Endothelial cell of umbilical vein (primary cell): ENCODE data around the gene CHURC1. TPM values are rescaled to one million over a fixed set of nuclear protein-coding genes. Genes with fewer than 3 reads are reported as not detected.

Experiments used
- BruUV-seq: library from RNA; stranded (reverse); fragments of 400-500 nt; replicated peaks from 2 replicates; lab custom pipeline; 2021; lab: Mats Ljungman, UMichigan
- CTCF ChIA-PET: fragments of 300-600, 350-600 bp; sonication (Branson Sonifier 250); formaldehyde crosslinking; loops from one replicate; lab custom pipeline; 2021; ENCODE audit warnings: antibody characterized with exemption, inconsistent platforms; lab: Charles Lee
- POLR2A ChIA-PET: fragments of 300-600, 350-600 bp; sonication (Branson Sonifier 250); formaldehyde crosslinking; loops from one replicate; lab custom pipeline; 2021; ENCODE audit warnings: antibody characterized with exemption, inconsistent platforms; lab: Charles Lee
- DNase-seq: peaks from one replicate; pipeline ENCODE4 v3.0.0-alpha.2; 2011; ENCODE audit warnings: low read depth, low spot score
- FAIRE-seq: peaks from 2 replicates; lab custom pipeline; 2011; peaks lifted over from hg19 to GRCh38; lab: Jason Lieb, UNC
- H2AFZ ChIP-seq: 2 replicates; pipeline ENCODE4 v1.6.0; 2012; ENCODE audit warnings: low read depth, low read length, control low read depth, inconsistent platforms
- H3K27ac ChIP-seq: 2 replicates; pipeline ENCODE4 v1.5.1; 2011; ENCODE audit warnings: low read depth, mild to moderate bottlenecking, control low read depth, low read length, moderate library complexity; ENCODE audit not compliant: insufficient read depth
- H3K27me3 ChIP-seq, 2 experiments: 2 replicates each; pipeline versions ENCODE4 v1.6.0 to v1.6.1; 2011; ENCODE audit warnings: low read length in 2 of 2, mixed read lengths in 1 of 2; ENCODE audit not compliant: control insufficient read depth in 2 of 2, insufficient read depth in 2 of 2
- H3K36me3 ChIP-seq, 2 experiments: 2 replicates in 1 of 2; 3 replicates in 1 of 2; pipeline ENCODE4 v1.5.1; 2011; ENCODE audit warnings: low read length in 2 of 2, mild to moderate bottlenecking in 1 of 2, moderate library complexity in 1 of 2; ENCODE audit not compliant: control insufficient read depth in 2 of 2, insufficient read depth in 2 of 2; ENCODE audit errors: extremely low read depth in 1 of 2
- H3K4me1 ChIP-seq: 3 replicates; pipeline ENCODE4 v1.5.1; 2011; ENCODE audit warnings: mild to moderate bottlenecking, low read length; ENCODE audit not compliant: control insufficient read depth, insufficient read depth; ENCODE audit errors: extremely low read depth
- H3K4me2 ChIP-seq: 2 replicates; pipeline ENCODE4 v1.6.1; 2011; ENCODE audit warnings: low read length, control low read depth, mixed read lengths; ENCODE audit not compliant: insufficient read depth
- H3K4me3 ChIP-seq, 3 experiments: fragments of 200-600 bp in 1 of 3; sonication (generic), shearing (Covaris generic) in 1 of 3; replicated peaks in 1 of 3; 2 replicates each; pipeline ENCODE4 v1.5.1; 2011 to 2016; ENCODE audit warnings: control low read depth in 3 of 3, low read length in 3 of 3, mild to moderate bottlenecking in 2 of 3, inconsistent platforms in 1 of 3, low read depth in 1 of 3, moderate library complexity in 1 of 3; ENCODE audit not compliant: insufficient read depth in 1 of 3
- H3K79me2 ChIP-seq: 2 replicates; pipeline ENCODE4 v1.6.0; 2012; ENCODE audit warnings: low read length, inconsistent platforms; ENCODE audit not compliant: control insufficient read depth, insufficient read depth
- H3K9ac ChIP-seq: replicated peaks from 2 replicates; pipeline ENCODE3; 2011; ENCODE audit warnings: low read length, control low read depth; ENCODE audit not compliant: insufficient read depth; ENCODE audit errors: extremely low read depth
- H3K9me1 ChIP-seq: replicated peaks from 3 replicates; pipeline ENCODE4 v1.6.0; 2011; ENCODE audit warnings: mild to moderate bottlenecking, low read length; ENCODE audit not compliant: control insufficient read depth, insufficient read depth; ENCODE audit errors: extremely low read depth
- H3K9me3 ChIP-seq: replicated peaks from 2 replicates; pipeline ENCODE4 v1.5.1; 2012; ENCODE audit warnings: low read length, inconsistent platforms; ENCODE audit not compliant: control insufficient read depth, insufficient read depth
- H4K20me1 ChIP-seq: replicated peaks from 2 replicates; pipeline ENCODE3; 2011; ENCODE audit warnings: mild to moderate bottlenecking, low read length; ENCODE audit not compliant: control insufficient read depth, insufficient read depth; ENCODE audit errors: extremely low read depth
- EZH2 ChIP-seq: IDR thresholded peaks from 2 replicates; pipeline ENCODE4 v1.6.1; 2012; ENCODE audit warnings: borderline replicate concordance, low read depth, mild to moderate bottlenecking, moderate library complexity, low read length, inconsistent platforms; ENCODE audit not compliant: severe bottlenecking
- FOS ChIP-seq: IDR thresholded peaks from 2 replicates; pipeline ENCODE4 v1.6.1; 2011; ENCODE audit warnings: mild to moderate bottlenecking, low read length, moderate library complexity, borderline replicate concordance; ENCODE audit not compliant: insufficient read depth
- GATA2 ChIP-seq: IDR thresholded peaks from 2 replicates; pipeline ENCODE4 v1.7.0; 2011; ENCODE audit warnings: low read depth, mild to moderate bottlenecking, moderate library complexity, mixed read lengths, low read length; ENCODE audit not compliant: insufficient read length, insufficient read depth
- MAX ChIP-seq: IDR thresholded peaks from 2 replicates; pipeline ENCODE4 v1.6.1; 2011; ENCODE audit not compliant: insufficient read depth, insufficient read length
- MYC ChIP-seq: IDR thresholded peaks from one replicate; pipeline ENCODE4 v1.6.1; 2011; ENCODE audit warnings: mild to moderate bottlenecking, low read depth, low read length
- POLR2A ChIP-seq: IDR thresholded peaks from 2 replicates; pipeline ENCODE4 v1.6.1; 2012; ENCODE audit warnings: low read depth, mild to moderate bottlenecking, control low read depth, low read length
- dilution Hi-C: fragments of 300-500 bp; cut with MboI; formaldehyde crosslinking; loops from one replicate; pipeline ENCODE4 v1.15.0; 2019; ENCODE audit warnings: low sequenced_read_pairs; ENCODE audit not compliant: extremely low pct_ligation_motif_present
- intact Hi-C: fragments of 100-400 bp; cut with micrococcal nuclease; formaldehyde crosslinking; loops from one replicate; pipeline ENCODE4 v1.10.0; 2022
- polyA plus RNA-seq, 4 experiments: library from polyadenylated mRNA; depleted of rRNA in 3 of 4; stranded (reverse) in 3 of 4; unstranded in 1 of 4; fragments of >200 nt; gene quantifications; 2 replicates each; pipeline versions ENCODE4 v1.2.1 to v1.2.3, GENCODE V29; 2011 to 2012; ENCODE audit warnings: missing spikeins in 1 of 4
- total RNA-seq: library from RNA; stranded (reverse); gene quantifications from 2 replicates; pipeline ENCODE4 v1.2.3, GENCODE V29; 2021
- TF ChIP-seq, protein P1 (sequence below), 2 donors: IDR thresholded peaks; 1 replicate in 1 of 2; 2 replicates in 1 of 2; pipeline ENCODE4 v1.5.1; 2011; ENCODE audit warnings: low read length in 2 of 2, mild to moderate bottlenecking in 2 of 2, moderate library complexity in 2 of 2, control low read depth in 1 of 2, inconsistent platforms in 1 of 2, low read depth in 1 of 2; ENCODE audit not compliant: insufficient read depth in 1 of 2; ENCODE audit errors: extremely low read depth in 1 of 2

The CHURC1 gene
- total and polyA plus RNA-seq, 2 donors (not counting 3 experiments of a cell fraction or from before 2014, with no cell fraction given) = 44.4 to 62.2 TPM

DNA sequence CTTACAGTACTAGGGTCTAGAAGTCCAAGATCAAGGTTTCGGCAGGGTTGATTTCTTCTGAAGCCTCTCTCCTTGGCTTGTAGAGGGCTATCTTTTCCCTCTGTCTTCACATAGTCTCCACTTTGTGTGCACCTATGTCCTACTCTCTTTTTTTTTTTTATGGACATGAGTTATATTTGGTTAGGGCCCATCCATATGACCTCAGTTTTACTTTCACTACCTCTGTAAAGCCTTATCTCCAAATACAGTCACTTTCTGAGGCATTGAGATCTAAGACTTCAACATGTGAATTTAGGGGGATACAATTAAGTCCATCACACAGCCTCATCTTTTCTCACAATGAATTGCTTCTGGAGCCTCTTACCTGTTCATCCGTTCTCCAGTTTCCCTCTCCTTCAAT is 28.7 kb upstream of the CHURC1 start:
- intact Hi-C loops = no loop called here
- no TSS peak for BruUV-seq

GRCh38 chr14:64889352-64889751 is 24.9 kb upstream of the CHURC1 start:
- Histone ChIP-seq H3K27ac (no peak overlapping the region), H2AFZ (no peak overlapping the region), H3K9ac (no peak overlapping the region), H3K79me2 (no peaks in the 10 kb centered on the region), H3K4me3 (no peak overlapping the region), H3K27me3 (peaks cover 18 to 36% of the 10 kb centered on the region in 2 experiments), H3K9me1 (no peaks in the 10 kb centered on the region), H3K4me2 (no peak overlapping the region), H3K36me3 (no peaks in the 10 kb centered on the region), H3K9me3 (no peaks in the 10 kb centered on the region), H4K20me1 (no peaks in the 10 kb centered on the region), H3K4me1 (no peaks in the 10 kb centered on the region)
- CTCF ChIA-PET = interaction anchor here (1.2 to 6.2 kb wide), 4 partner anchors 9 to 66 kb away, joined by 4 to 120 read pairs (median 72); partner anchors contain the start of gene SPTB
- dilution Hi-C loops (no loop called here), intact Hi-C loops (no loop called here)
- TF ChIP-seq POLR2A (no peak), FOS (no peak), GATA2 (no peak), MYC (no peak), MAX (no peak), EZH2 (no peak)
- TF ChIP-seq, protein P1, sequence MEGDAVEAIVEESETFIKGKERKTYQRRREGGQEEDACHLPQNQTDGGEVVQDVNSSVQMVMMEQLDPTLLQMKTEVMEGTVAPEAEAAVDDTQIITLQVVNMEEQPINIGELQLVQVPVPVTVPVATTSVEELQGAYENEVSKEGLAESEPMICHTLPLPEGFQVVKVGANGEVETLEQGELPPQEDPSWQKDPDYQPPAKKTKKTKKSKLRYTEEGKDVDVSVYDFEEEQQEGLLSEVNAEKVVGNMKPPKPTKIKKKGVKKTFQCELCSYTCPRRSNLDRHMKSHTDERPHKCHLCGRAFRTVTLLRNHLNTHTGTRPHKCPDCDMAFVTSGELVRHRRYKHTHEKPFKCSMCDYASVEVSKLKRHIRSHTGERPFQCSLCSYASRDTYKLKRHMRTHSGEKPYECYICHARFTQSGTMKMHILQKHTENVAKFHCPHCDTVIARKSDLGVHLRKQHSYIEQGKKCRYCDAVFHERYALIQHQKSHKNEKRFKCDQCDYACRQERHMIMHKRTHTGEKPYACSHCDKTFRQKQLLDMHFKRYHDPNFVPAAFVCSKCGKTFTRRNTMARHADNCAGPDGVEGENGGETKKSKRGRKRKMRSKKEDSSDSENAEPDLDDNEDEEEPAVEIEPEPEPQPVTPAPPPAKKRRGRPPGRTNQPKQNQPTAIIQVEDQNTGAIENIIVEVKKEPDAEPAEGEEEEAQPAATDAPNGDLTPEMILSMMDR (IDR thresholded peaks at IDR 0.05; ENCODE audit: extremely low read depth in 1 of 2, insufficient read depth in 1 of 2, low read depth in 1 of 2, low read length in 2 of 2) = no peak
- POLR2A ChIA-PET = no interaction called here
- DNase-seq (no peak), FAIRE-seq (no peak)
- BruUV-seq = no TSS peak

More for the DNA sequence above, 28.7 kb upstream of the CHURC1 start:
- Histone ChIP-seq H3K9me1 (no peaks in the 10 kb centered on the region), H3K36me3 (no peaks in the 10 kb centered on the region), H3K4me1 (no peaks in the 10 kb centered on the region), H3K9me3 (no peaks in the 10 kb centered on the region), H3K4me3 (no peak overlapping the region), H3K27ac (no peak overlapping the region), H3K9ac (no peak overlapping the region), H3K27me3 (peaks cover 35 to 60% of the 10 kb centered on the region in 2 experiments), H3K4me2 (no peak overlapping the region), H3K79me2 (no peaks in the 10 kb centered on the region), H2AFZ (no peak overlapping the region), H4K20me1 (no peaks in the 10 kb centered on the region)
- TF ChIP-seq POLR2A (no peak), GATA2 (no peak), MYC (no peak), MAX (no peak), EZH2 (no peak)
- CTCF ChIA-PET = interaction anchor here (1.2 kb wide), 1 partner anchor 25 kb away, joined by 4 read pairs; no protein-coding TSS in a partner anchor
- no peak for FAIRE-seq
- DNase-seq = no peak
- POLR2A ChIA-PET = no interaction called here
- dilution Hi-C loops = no loop called here
